Testis (tissue), 2 donors: ENCODE data around the gene NTN4.

Experiments used
- CTCF ChIP-seq, 3 experiments: fragments of 450-650 bp in 2 of 3; fragments of 200-600 bp in 1 of 3; sonication (generic) in 1 of 3; IDR thresholded peaks; one replicate each; pipeline ENCODE4 v1.5.1; 2016 to 2019; ENCODE audit warnings: antibody characterized with exemption in 3 of 3, mild to moderate bottlenecking in 2 of 3, moderate library complexity in 1 of 3
- POLR2A ChIP-seq: fragments of 450-650 bp; IDR thresholded peaks from one replicate; pipeline ENCODE4 v1.6.1; 2017; ENCODE audit warnings: antibody characterized with exemption, mild to moderate bottlenecking, moderate library complexity

DNA sequence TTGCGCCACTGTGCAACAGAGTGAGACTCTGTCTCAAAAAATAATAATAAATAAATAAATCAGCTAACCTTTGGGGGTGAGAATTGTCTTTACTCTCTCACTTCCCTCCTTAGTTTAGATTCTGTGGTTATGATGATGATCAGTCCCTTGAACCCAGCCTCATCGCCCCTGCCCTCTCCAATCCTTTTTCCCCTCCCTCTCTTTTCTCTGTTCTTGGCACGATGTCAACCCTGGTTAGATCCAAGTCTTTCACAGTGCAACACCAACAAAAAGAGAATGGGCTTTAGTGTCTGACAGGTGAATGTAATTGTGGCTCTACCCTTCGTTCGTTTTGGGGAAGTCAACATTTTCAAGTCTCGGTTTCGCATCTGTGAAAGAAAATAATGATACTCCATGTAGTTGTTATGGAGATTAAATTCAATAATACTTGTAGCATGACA, 59.0 kb downstream of the NTN4 start:
- TF ChIP-seq CTCF (IDR thresholded peaks at IDR 0.05) (no peak), POLR2A (no peak)
